A549 (cell line): ENCODE results near the gene ATP5MK. TPM values are rescaled to one million over a fixed set of nuclear protein-coding genes. Genes with fewer than 3 reads are reported as not detected.

ENCODE experiments used
- ATAC-seq, 2 experiments: fragments of 200-7000 bp in 1 of 2; fragments of >200 bp in 1 of 2; cut with Nextera tagmentation in 1 of 2; cut with Tn5 transposase in 1 of 2; 3 replicates each; pipeline versions ENCODE4 v1.8.0 to v1.9.1; 2018 to 2020; ENCODE audit warnings: mild to moderate bottlenecking in 1 of 2, moderate library complexity in 1 of 2
- CTCF ChIA-PET: fragments of 300-600 bp; sonication (Branson Sonifier 250); formaldehyde crosslinking; extraction: SDS; loops from one replicate; lab custom pipeline; 2021; ENCODE audit warnings: antibody characterized with exemption, inconsistent platforms; lab: Yijun Ruan, JAX
- POLR2A ChIA-PET: fragments of 350-600 bp; formaldehyde crosslinking; extraction: SDS; loops from one replicate; lab custom pipeline; 2021; ENCODE audit warnings: antibody characterized with exemption, inconsistent platforms; lab: Yijun Ruan, JAX
- DNase-seq, 2 experiments: peaks; one replicate each; pipeline versions ENCODE4 v3.0.0 to v3.0.0-alpha.2; 2011 to 2016; ENCODE audit warnings: low read depth in 1 of 2, low spot score in 1 of 2
- FAIRE-seq: peaks from 2 replicates; lab custom pipeline; 2011; peaks lifted over from hg19 to GRCh38; lab: Jason Lieb, UNC
- H3K27ac ChIP-seq, 2 experiments: fragments of >200 bp; sonication (Bioruptor Twin); formaldehyde crosslinking; 3 replicates each; pipeline ENCODE4 v1.5.1; 2016 to 2017
- H3K4me1 ChIP-seq: fragments of >200 bp; sonication (Bioruptor Twin); formaldehyde crosslinking; 3 replicates; pipeline ENCODE4 v1.6.1; 2016
- H3K4me2 ChIP-seq: fragments of >200 bp; sonication (Bioruptor Twin); formaldehyde crosslinking; 3 replicates; pipeline ENCODE4 v1.6.1; 2016
- H3K4me3 ChIP-seq: fragments of >200 bp; sonication (Bioruptor Twin); formaldehyde crosslinking; 3 replicates; pipeline ENCODE4 v1.5.1; 2016
- H3K9me3 ChIP-seq: fragments of >200 bp; sonication (Bioruptor Twin); formaldehyde crosslinking; 3 replicates; pipeline ENCODE4 v1.6.1; 2016
- CEBPB ChIP-seq, 2 experiments: fragments of >200 bp in 1 of 2; sonication (Bioruptor Twin) in 1 of 2; formaldehyde crosslinking in 1 of 2; IDR thresholded peaks; 2 replicates each; pipeline ENCODE4 v1.6.1; 2012 to 2016
- CHD2 ChIP-seq: fragments of 150-350 bp; IDR thresholded peaks from 2 replicates; pipeline ENCODE4 v1.6.1; 2014; ENCODE audit warnings: low read length; ENCODE audit not compliant: partially characterized antibody
- CTCF ChIP-seq: fragments of >200 bp; sonication (Bioruptor Twin); formaldehyde crosslinking; IDR thresholded peaks from 3 replicates; pipeline ENCODE4 v1.5.1; 2016
- EHMT2 ChIP-seq: fragments of 200-600 bp; sonication (generic); IDR thresholded peaks from 2 replicates; pipeline ENCODE4 v1.6.1; 2016; ENCODE audit warnings: antibody characterized with exemption, low read depth, mild to moderate bottlenecking, moderate library complexity
- ESRRA ChIP-seq: fragments of 150-350 bp; IDR thresholded peaks from 2 replicates; pipeline ENCODE4 v1.6.1; 2014; ENCODE audit warnings: mild to moderate bottlenecking, low read length, borderline replicate concordance
- FOSL2 ChIP-seq, 2 experiments: fragments of 450-650 bp in 1 of 2; fragments of >200 bp in 1 of 2; sonication (Bioruptor Twin) in 1 of 2; formaldehyde crosslinking; IDR thresholded peaks; 2 replicates each; pipeline versions ENCODE4 v1.5.0 to v1.6.1; 2016 to 2020; ENCODE audit warnings: mild to moderate bottlenecking in 1 of 2, moderate library complexity in 1 of 2
- FOXS1 ChIP-seq: fragments of 250-450 bp; sonication (Bioruptor Pico); IDR thresholded peaks from 2 replicates; pipeline ENCODE4 v1.5.0; 2020; ENCODE audit warnings: mild to moderate bottlenecking, moderate library complexity
- GATA3 ChIP-seq: IDR thresholded peaks from 2 replicates; pipeline ENCODE4 v1.6.1; 2012; ENCODE audit warnings: borderline replicate concordance
- HEYL ChIP-seq: fragments of 250-450 bp; sonication (Bioruptor Pico); IDR thresholded peaks from 2 replicates; pipeline ENCODE4 v1.8.0; 2021; ENCODE audit warnings: mild to moderate bottlenecking, moderate library complexity
- HMGXB4 ChIP-seq: fragments of 250-450 bp; sonication (Bioruptor Pico); IDR thresholded peaks from 2 replicates; pipeline ENCODE4 v1.5.0; 2021; ENCODE audit warnings: mild to moderate bottlenecking, moderate library complexity, borderline replicate concordance
- HOXB5 ChIP-seq: fragments of 250-450 bp; sonication (Bioruptor Pico); IDR thresholded peaks from 2 replicates; pipeline ENCODE4 v1.5.0; 2020; ENCODE audit warnings: mild to moderate bottlenecking, moderate library complexity
- JUNB ChIP-seq: fragments of >200 bp; sonication (Bioruptor Twin); formaldehyde crosslinking; IDR thresholded peaks from 2 replicates; pipeline ENCODE4 v1.6.1; 2016
- MAFK ChIP-seq: fragments of 450-650 bp; IDR thresholded peaks from 2 replicates; pipeline ENCODE4 v1.6.1; 2014; ENCODE audit not compliant: partially characterized antibody
- MAX ChIP-seq: IDR thresholded peaks from 2 replicates; pipeline ENCODE4 v1.6.1; 2012
- MYC ChIP-seq: IDR thresholded peaks from 2 replicates; pipeline ENCODE4 v1.6.1; 2012; ENCODE audit warnings: mild to moderate bottlenecking, inconsistent platforms, low read length, improper control_type of control experiment, borderline replicate concordance
- NPAS2 ChIP-seq: fragments of 250-450 bp; sonication (Bioruptor Pico); IDR thresholded peaks from 2 replicates; pipeline ENCODE4 v1.8.0; 2022; ENCODE audit warnings: mild to moderate bottlenecking, moderate library complexity, borderline replicate concordance
- NR3C1 ChIP-seq: fragments of >200 bp; sonication (Bioruptor Twin); formaldehyde crosslinking; IDR thresholded peaks from 3 replicates; pipeline ENCODE4 v1.6.1; 2017
- PBX3 ChIP-seq: IDR thresholded peaks from 2 replicates; pipeline ENCODE4 v1.6.1; 2012
- POLR2A ChIP-seq: IDR thresholded peaks from 2 replicates; pipeline ENCODE4 v1.6.1; 2012; ENCODE audit warnings: mild to moderate bottlenecking, low read length
- RAD21 ChIP-seq, 2 experiments: fragments of >200 bp in 1 of 2; sonication (Bioruptor Twin) in 1 of 2; formaldehyde crosslinking in 1 of 2; IDR thresholded peaks in 1 of 2; conservative IDR thresholded peaks in 1 of 2; 2 replicates in 1 of 2; 3 replicates in 1 of 2; pipeline ENCODE4 v1.6.1; 2012 to 2018; ENCODE audit warnings: inconsistent platforms in 1 of 2
- REST ChIP-seq: fragments of 200-600 bp; sonication (generic); IDR thresholded peaks from 2 replicates; pipeline ENCODE4 v1.6.1; 2016; ENCODE audit warnings: antibody characterized with exemption, mild to moderate bottlenecking, moderate library complexity
- RNF2 ChIP-seq: fragments of 200-600 bp; sonication (generic); IDR thresholded peaks from 2 replicates; pipeline ENCODE4 v1.6.1; 2016; ENCODE audit warnings: low read depth, mild to moderate bottlenecking, antibody characterized with exemption, moderate library complexity, borderline replicate concordance
- TFCP2L1 ChIP-seq: fragments of 250-450 bp; sonication (Bioruptor Pico); IDR thresholded peaks from 2 replicates; pipeline ENCODE4 v1.5.0; 2021; ENCODE audit warnings: mild to moderate bottlenecking
- USF2 ChIP-seq: fragments of 450-650 bp; IDR thresholded peaks from 2 replicates; pipeline ENCODE4 v1.6.1; 2014; ENCODE audit warnings: antibody characterized with exemption
- ZFP36 ChIP-seq: fragments of 450-650 bp; IDR thresholded peaks from 2 replicates; pipeline ENCODE4 v1.6.1; 2014; ENCODE audit warnings: borderline replicate concordance; ENCODE audit not compliant: partially characterized antibody
- WGBS: methylation state at CpG from one replicate; pipeline ENCODE4 v1.1.6; 2017; ENCODE audit errors: missing lambda C conversion rate; 5-methylcytosine and 5-hydroxymethylcytosine counted together
- polyA plus RNA-seq, 4 experiments: library from polyadenylated mRNA; depleted of rRNA in 3 of 4; stranded (reverse); fragments of >200 nt; fragmentation: RNase III in 1 of 4; extraction: RNeasy Plus Mini Kit Qiagen cat#74134 plus additional on column Dnase treatment in 1 of 4; gene quantifications; 2 replicates in 3 of 4; 3 replicates in 1 of 4; pipeline ENCODE4 v1.2.3, GENCODE V29; 2011 to 2017

The ATP5MK gene
- polyA plus RNA-seq, 2 of the 4 experiments (the other 2 are of a cell fraction): 492 to 682 TPM

GRCh38 chr10:103445366-103445765, 49.1 kb upstream of the ATP5MK start:
- FAIRE-seq (no peak), DNase-seq (no peak), ATAC-seq (no peak)
- Histone ChIP-seq H3K4me2 (no peak overlapping the region), H3K27ac (no peak overlapping the region), H3K4me3 (no peak overlapping the region), H3K9me3 (no peaks in the 10 kb centered on the region), H3K4me1 (peaks cover 2% of the 10 kb centered on the region; the same call in 1 of the 3 replicates)
- ChIA-PET CTCF (interaction anchor here (0.6 kb wide), 1 partner anchor 28 kb away, joined by 3 read pairs; no protein-coding TSS in a partner anchor), POLR2A (no interaction called here)
- no peak for TF ChIP-seq MAX
- no peak for TF ChIP-seq PBX3
- TF ChIP-seq GATA3: no peak
- TF ChIP-seq RAD21 (conservative IDR thresholded peaks at IDR 0.05 in 1 of 2, IDR thresholded peaks at IDR 0.05 in 1 of 2): no peak
- no peak for TF ChIP-seq ESRRA
- no peak for TF ChIP-seq POLR2A
- TF ChIP-seq TFCP2L1 (CRISPR knock-in tag): no peak
- TF ChIP-seq RNF2: no peak
- TF ChIP-seq ZFP36: no peak
- WGBS: 92% methylated on average over 9 of the region's 9 CpGs

GRCh38 chr10:103444478-103444877, 48.2 kb upstream of the ATP5MK start:
- WGBS: 95% methylated on average over 4 of the region's 10 CpGs
- FAIRE-seq: no peak
- CTCF ChIA-PET: interaction anchor here (0.6 to 2.1 kb wide), 3 partner anchors 10 to 98 kb away, joined by 3 to 5 read pairs (median 3); no protein-coding TSS in a partner anchor
- no peaks in the 10 kb centered on the region for H3K4me1 ChIP-seq
- no peak for DNase-seq
- H3K4me3 ChIP-seq: no peak overlapping the region
- H3K27ac ChIP-seq: no peak overlapping the region
- POLR2A ChIA-PET: no interaction called here
- H3K9me3 ChIP-seq: no peaks in the 10 kb centered on the region
- ATAC-seq: no peak
- TF ChIP-seq HOXB5 (CRISPR knock-in tag) (no peak), FOXS1 (CRISPR knock-in tag) (no peak), CTCF (no peak), EHMT2 (no peak), JUNB (no peak), MYC (no peak), HEYL (CRISPR knock-in tag) (no peak), MAFK (no peak), GATA3 (no peak), NR3C1 (no peak), TFCP2L1 (CRISPR knock-in tag) (no peak), CEBPB (IDR thresholded peaks at IDR 0.05) (no peak), RNF2 (no peak), FOSL2 (IDR thresholded peaks at IDR 0.05) (no peak), FOSL2 (CRISPR knock-in tag; IDR thresholded peaks at IDR 0.05) (no peak), NPAS2 (CRISPR knock-in tag) (no peak), CHD2 (no peak), HMGXB4 (CRISPR knock-in tag) (no peak), REST (no peak), USF2 (no peak)
- H3K4me2 ChIP-seq: no peak overlapping the region
